GM19438 (cell line): ENCODE data around the gene ZBTB47.
A peak's percentile ranks its signal among the peaks of the same experiment; 100 is the strongest.

ENCODE experiments used
- ATAC-seq: cut with Tn5 transposase; IDR thresholded peaks from one replicate; pipeline ENCODE4 v1.9.1; 2021; ENCODE audit warnings: low read depth; ENCODE audit not compliant: unreplicated experiment

ZBTB47 gene

GRCh38 chr3:42652251-42652610, 1.3 kb upstream of the ZBTB47 start:
- ATAC-seq: peak; percentile 17

GRCh38 chr3:42652611-42653302, 740 bp upstream of the ZBTB47 start:
- ATAC-seq: peak; percentile 84

GRCh38 chr3:42653303-42653559, 266 bp upstream of the ZBTB47 start:
- no peak for ATAC-seq

GRCh38 chr3:42654331-42655201, 1.1 kb downstream of the ZBTB47 start:
- ATAC-seq: no peak

- no peak for ATAC-seq
These were observed 1.9 kb downstream of the ZBTB47 start for GRCh38 chr3:42655331-42655888.

- no peak for ATAC-seq
These were observed 2.6 kb downstream of the ZBTB47 start for GRCh38 chr3:42655980-42656679.

- no peak for ATAC-seq
These were observed 3.4 kb downstream of the ZBTB47 start for GRCh38 chr3:42656680-42657610.

- ATAC-seq: no peak
These were observed 4.2 kb downstream of the ZBTB47 start for GRCh38 chr3:42657675-42658074.

GRCh38 chr3:42658091-42658770, 4.7 kb downstream of the ZBTB47 start:
- ATAC-seq: no peak

GRCh38 chr3:42658771-42659390, 5.4 kb downstream of the ZBTB47 start:
- ATAC-seq: no peak

GRCh38 chr3:42659451-42660130, 6.1 kb downstream of the ZBTB47 start:
- no peak for ATAC-seq

- no peak for ATAC-seq
These were observed 6.7 kb downstream of the ZBTB47 start for GRCh38 chr3:42660131-42660715.

- no peak for ATAC-seq
These were observed 7.4 kb downstream of the ZBTB47 start for GRCh38 chr3:42660898-42661297.

- ATAC-seq: no peak
These were observed 8.1 kb downstream of the ZBTB47 start for GRCh38 chr3:42661593-42662022.

- no peak for ATAC-seq
These were observed 8.7 kb downstream of the ZBTB47 start for GRCh38 chr3:42662037-42662812.

- ATAC-seq: no peak
These were observed 9.5 kb downstream of the ZBTB47 start for GRCh38 chr3:42662813-42663535.
